ENCODE measurements around the gene CHIA. TPM values are rescaled to one million over a fixed set of nuclear protein-coding genes. Genes with fewer than 3 reads are reported as not detected.

The CHIA gene
- total and polyA plus RNA-seq, 2 of the 8 experiments (the other 6 are each of a cell fraction or from before 2014, with no cell fraction given): not detected

- TF ChIP-seq E2F6 (IDR thresholded peaks at IDR 0.05) (0 out of 2 replicates have a peak, but pooled peaks have one; percentile 14), MAX (IDR thresholded peaks at IDR 0.05) (peak; percentile 63), KDM5A (IDR thresholded peaks at IDR 0.05; ENCODE audit: low read length) (no peak), KDM4A (IDR thresholded peaks at IDR 0.05; ENCODE audit: low read depth, low read length, severe bottlenecking) (peak; percentile 67), PHF8 (conservative IDR thresholded peaks at IDR 0.05; ENCODE audit: low read depth, low read length) (peak; percentile 54; the same call in 1 of the 2 replicates), BRCA1 (IDR thresholded peaks at IDR 0.05; ENCODE audit: low read depth, low read length) (no peak), SIN3A (conservative IDR thresholded peaks at IDR 0.05 in 1 of 2, IDR thresholded peaks at IDR 0.05 in 1 of 2; ENCODE audit: low read depth in 1 of 2, low read length in 2 of 2) (peak in 1 of 2 experiments; percentile 95; a peak in 3 of 4 replicates), POLR2AphosphoS5 (IDR thresholded peaks at IDR 0.05; ENCODE audit: low read depth, low read length) (peak; percentile 71), USF2 (IDR thresholded peaks at IDR 0.05; ENCODE audit: low read length) (peak; percentile 53), RXRA (IDR thresholded peaks at IDR 0.05; ENCODE audit: insufficient read depth, low read depth, low read length) (no peak), HDAC2 (IDR thresholded peaks at IDR 0.05; ENCODE audit: borderline replicate concordance in 1 of 2, low read depth in 2 of 2, low read length in 2 of 2) (0 out of 4 replicates have a peak, but pooled peaks of 1 of the 2 experiments have one; percentile 39), TCF12 (IDR thresholded peaks at IDR 0.05; ENCODE audit: low read depth, low read length) (peak; percentile 41; the same call in 1 of the 2 replicates), NRF1 (IDR thresholded peaks at IDR 0.05; ENCODE audit: low read depth, low read length) (peak; percentile 54), CTCF (IDR thresholded peaks at IDR 0.05; ENCODE audit: control extremely low read depth in 1 of 3, insufficient read depth in 1 of 3, low read depth in 1 of 3, low read length in 3 of 3) (peak in 2 of 3 experiments; percentile 36 to 37; a peak in 2 of 4 replicates), ASH2L (IDR thresholded peaks at IDR 0.05; ENCODE audit: low read length) (peak; percentile 72), SP1 (IDR thresholded peaks at IDR 0.05; ENCODE audit: low read depth, low read length) (0 out of 2 replicates have a peak, but pooled peaks have one; percentile 20), POLR2A (IDR thresholded peaks at IDR 0.05; ENCODE audit: control extremely low read depth in 1 of 2, low read depth in 2 of 2, low read length in 2 of 2) (peak in 1 of 2 experiments; percentile 32; a peak in 1 of 3 replicates)
Observed at GRCh38 chr1:111346089-111346885, 55.6 kb downstream of the CHIA start (continued).
